GM12891 (cell line): ENCODE results near the gene TBC1D1.

Experiments
- POLR2A ChIP-seq: IDR thresholded peaks from 2 replicates; pipeline ENCODE4 v1.6.1; 2011; ENCODE audit warnings: low read depth, low read length, control low read depth
- POLR2AphosphoS5 ChIP-seq: IDR thresholded peaks from 2 replicates; pipeline ENCODE4 v1.6.1; 2011; ENCODE audit warnings: low read depth, low read length, control low read depth
- SPI1 ChIP-seq: IDR thresholded peaks from 2 replicates; pipeline ENCODE4 v1.6.1; 2011; ENCODE audit warnings: low read depth, low read length, control low read depth
- TAF1 ChIP-seq: IDR thresholded peaks from 2 replicates; pipeline ENCODE4 v1.6.1; 2011; ENCODE audit warnings: low read depth, low read length, control low read depth

- TF ChIP-seq POLR2A (no peak), POLR2AphosphoS5 (no peak), TAF1 (no peak), SPI1 (no peak)
Observed at GRCh38 chr4:37988670-37989069, 97.8 kb downstream of the TBC1D1 start.
